Measurements from ENCODE around the gene CCDC106.

DNA sequence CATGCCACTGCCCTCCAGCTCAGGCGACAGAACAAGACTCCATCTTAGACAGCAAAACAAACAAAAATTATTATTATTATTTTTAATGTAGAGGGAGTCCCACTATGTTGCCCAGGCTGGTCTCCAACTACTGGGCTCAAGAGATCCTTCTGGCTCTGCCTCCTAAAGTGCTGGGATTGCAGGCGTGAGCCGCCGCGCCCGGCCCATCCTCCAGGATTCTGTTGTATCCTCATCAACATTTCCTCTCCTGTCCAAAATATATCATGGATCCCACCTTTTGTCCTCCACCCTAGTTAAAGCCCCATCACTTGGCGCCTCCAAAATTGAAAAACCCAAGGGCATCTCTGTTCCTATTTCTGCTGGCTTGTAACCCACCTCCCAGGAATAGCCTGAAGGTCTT is 24.9 kb upstream of the CCDC106 start:
- TF ChIP-seq EZH2 (IDR thresholded peaks at IDR 0.05; ENCODE audit: insufficient read depth, poor library complexity, severe bottlenecking) (no peak), EZH2phosphoT487 (IDR thresholded peaks at IDR 0.05; ENCODE audit: insufficient read depth, low read depth) (no peak)

All from GM23248 (cell line).